Middle frontal gyrus (tissue), 1 donor: Measurements from ENCODE around the gene VAT1.
"Not testable (repeated sequence)": the region's sequence is repeated elsewhere in the genome, so short reads cannot be mapped to it uniquely, and the experiment has no call there.

ENCODE experiments used
- DNase-seq: peaks from one replicate; pipeline ENCODE4 v3.0.0-alpha.2; 2015; ENCODE audit warnings: low spot score; ENCODE audit errors: extremely low spot score

The VAT1 gene

GRCh38 chr17:43021741-43022512 lies at the start of gene VAT1:
Gene VAT1 (minus strand): TSS chr17:43022385. CDS start chr17:43022322, 63 bp downstream.
- peak; percentile 36 for DNase-seq

DNA sequence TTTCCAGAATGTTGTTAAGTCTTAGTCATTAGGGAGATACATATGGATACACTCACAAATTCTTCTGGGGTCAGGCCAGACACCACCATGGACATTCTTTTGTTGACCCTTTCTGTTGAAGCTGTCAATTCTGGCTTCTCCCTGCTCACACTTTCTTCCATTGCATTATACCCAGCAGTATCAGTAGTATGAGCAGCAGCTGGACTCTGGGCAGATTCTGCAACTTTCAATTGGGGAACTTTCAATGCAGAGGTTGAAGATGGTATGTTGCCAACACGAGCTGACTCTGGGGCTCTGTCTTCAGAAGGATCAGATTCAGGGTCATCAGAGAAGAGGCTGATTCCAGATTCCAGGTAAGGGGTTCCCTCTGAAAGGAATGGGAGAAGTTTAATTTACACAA lies 48.7 kb upstream of the VAT1 start:
- no peak for DNase-seq

DNA sequence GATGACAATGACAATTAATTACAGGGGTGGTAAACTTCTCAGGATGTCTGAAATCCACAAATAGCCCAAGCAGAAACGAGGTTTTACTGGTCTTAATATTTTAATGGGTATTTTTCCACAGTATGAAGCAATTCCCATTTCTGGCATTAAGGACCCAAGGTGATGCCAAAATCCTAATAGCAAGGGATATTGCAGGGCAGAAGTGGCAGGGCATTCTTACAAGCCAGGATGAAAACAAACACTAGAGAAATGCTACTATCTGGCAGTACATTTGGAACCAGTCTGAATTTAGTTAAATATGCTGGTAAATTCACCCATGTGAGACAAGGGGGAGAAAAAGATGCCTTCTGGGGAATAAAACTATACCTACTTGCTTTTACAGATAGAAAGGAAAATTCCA lies 48.1 kb upstream of the VAT1 start:
- no peak for DNase-seq

- no peak for DNase-seq
These were observed 47.2 kb upstream of the VAT1 start for GRCh38 chr17:43069368-43069898.

- DNase-seq, result no peak
These were observed 46.6 kb upstream of the VAT1 start for GRCh38 chr17:43068570-43069367.

- DNase-seq, result no peak
These were observed 40.9 kb upstream of the VAT1 start for GRCh38 chr17:43062984-43063638.

DNA sequence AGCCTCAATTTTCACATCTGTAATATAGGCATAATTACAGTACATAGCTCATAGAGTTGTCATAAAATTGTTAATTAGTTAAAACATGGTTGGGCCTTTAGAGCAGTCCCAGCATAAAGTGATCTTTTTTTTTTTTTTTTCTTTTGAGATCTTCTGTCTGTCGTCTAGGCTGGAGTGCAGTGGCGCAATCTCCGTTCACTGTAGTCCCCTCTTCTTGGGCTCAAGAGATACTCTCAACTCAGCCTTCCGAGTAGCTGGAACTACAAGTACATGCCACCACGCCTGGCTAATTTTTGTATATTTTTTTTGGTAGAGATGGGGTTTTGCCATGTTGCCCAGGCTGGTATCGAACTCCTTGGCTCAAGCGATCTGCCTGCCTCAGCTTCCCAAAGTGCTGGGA lies 33.9 kb upstream of the VAT1 start:
- DNase-seq, result no peak

DNA sequence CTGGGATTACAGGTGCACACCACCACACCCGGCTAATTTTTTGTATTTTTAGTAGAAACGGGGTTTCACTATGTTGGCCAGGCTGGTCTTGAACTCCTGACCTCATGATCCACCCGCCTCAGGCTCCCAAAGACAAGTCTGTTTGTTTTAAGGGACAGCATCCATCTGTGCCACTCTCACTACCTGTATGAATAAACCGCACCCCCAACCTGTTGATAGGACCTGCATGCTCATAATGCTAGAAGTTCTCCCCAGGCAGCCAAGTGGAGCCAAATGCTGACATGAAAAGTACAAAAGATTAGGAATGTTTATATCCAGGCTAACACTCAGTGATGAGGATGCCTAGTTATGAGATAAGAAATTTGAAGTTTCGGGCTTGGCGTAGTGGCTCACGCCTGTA lies 30.8 kb upstream of the VAT1 start:
- DNase-seq, result not testable (repeated sequence)

- no peak for DNase-seq
These were observed 29.8 kb upstream of the VAT1 start for GRCh38 chr17:43051969-43052368.

GRCh38 chr17:43044024-43044423 lies 21.8 kb upstream of the VAT1 start:
- DNase-seq, result no peak

GRCh38 chr17:43043307-43043706 lies 21.1 kb upstream of the VAT1 start:
- DNase-seq, result no peak

DNA sequence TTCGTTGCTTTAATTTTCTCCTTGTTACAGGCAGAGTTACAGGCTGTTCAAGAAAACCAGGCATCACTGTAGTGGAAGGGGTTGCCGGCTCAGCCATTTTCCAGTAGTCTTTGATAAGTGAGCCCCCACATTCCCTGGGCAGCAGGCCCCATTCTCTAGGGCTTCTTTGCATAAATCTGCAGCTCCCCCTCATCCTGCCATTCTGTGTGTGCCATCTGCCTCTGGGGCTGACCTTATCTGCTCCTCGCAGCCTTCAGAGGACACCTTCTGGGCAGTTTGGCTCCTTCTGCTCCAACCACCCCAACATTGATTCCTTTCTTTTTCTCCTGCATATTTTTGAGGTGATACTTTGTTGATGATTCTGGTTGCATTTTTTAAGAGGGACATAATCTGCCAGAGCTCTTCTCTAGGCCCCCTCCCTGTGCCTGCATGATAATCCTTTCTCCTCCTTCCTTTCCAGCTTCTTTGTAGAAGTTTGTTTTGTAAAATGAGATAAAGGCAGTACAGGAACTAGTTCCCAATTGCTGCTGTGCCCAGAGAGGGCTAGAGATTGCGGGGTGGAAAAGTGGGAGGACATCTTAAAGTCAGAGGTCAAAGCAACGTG lies 19.9 kb upstream of the VAT1 start:
- DNase-seq, result no peak

GRCh38 chr17:43040655-43041054 lies 18.5 kb upstream of the VAT1 start:
- no peak for DNase-seq

GRCh38 chr17:43039646-43040045 lies 17.5 kb upstream of the VAT1 start:
- DNase-seq, result no peak

DNA sequence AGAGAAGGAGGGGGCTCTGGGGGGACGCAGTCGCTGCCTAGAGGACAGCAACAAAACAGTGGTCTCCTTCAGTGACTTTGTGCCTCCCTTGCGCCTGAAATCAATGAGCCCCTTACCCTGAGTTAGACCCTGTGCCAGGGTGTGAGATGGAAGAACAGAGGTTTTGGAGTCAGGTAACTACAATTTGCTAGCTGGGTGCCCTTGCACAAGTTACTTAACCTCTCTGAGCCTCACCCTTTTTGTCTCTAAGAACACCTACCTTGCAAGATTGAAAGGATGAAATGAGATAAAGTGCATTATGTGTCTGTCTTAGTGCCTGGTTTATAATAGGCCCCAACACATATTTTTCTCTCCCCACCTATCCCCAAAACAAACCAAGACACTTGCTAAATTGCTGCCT lies 12.7 kb upstream of the VAT1 start:
- no peak for DNase-seq

DNA sequence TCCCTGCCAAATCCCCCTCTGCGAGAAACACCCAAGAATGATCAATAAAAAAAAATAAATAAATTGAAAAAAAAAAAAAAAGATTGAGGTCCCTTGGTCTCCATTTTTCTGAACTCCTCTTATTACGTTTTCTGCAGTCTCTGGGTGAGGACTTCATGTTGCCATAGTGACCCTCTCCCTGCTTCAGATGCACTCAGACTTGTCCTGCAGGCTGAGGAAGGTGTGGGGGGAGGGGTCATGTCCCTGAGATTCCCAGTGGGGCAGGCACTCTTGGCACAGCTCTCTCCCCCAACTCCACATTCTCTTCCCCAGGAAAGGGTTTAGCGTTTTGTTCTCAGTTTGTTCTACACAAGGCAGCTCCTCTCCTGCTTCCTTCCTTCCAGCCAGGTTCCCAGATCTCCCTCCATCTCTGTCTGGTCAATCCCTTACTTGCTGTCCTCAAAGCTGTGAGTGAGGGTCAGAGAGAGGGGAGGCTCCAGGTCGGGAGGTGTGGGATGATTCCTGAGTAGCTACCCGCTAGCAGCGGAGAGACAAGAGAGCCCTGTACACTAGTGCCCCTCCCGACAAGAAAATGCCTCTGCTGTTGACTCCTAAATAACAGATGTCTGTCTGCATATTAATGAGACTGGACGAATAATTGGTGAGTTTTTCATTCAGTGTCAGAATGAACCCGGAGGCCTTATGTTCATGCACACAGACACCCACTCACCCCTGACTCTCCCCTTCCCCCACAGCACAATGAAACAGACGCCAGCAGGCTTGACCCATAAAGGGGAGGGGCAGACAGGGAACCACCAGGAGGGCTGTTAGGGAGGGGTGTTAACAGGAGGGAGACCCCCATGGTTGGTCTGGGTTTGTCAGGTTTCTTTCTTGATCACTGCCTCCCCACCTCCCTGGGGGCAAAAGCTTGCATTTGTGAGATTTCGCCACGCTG lies 12.0 kb upstream of the VAT1 start:
- DNase-seq, result no peak

DNA sequence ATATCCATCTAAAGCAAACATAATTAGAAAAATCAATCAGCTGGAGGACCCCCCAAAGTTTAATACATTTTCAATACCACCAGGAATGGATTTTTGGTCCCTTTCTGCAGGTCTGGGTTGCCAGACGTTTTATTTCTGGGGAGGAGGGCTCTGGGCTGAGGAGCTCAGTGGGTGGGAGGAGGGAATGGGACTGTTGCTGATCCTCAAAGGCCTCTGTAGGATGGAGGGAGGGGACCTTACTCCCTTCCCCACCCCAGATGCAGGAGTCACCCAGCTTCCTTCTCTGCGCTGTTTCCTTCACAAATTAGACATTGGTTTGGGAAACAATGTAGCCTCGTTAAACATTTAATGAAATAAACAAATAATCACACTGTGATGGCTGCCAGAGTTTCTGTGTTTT lies 9.5 kb upstream of the VAT1 start:
- no peak for DNase-seq

GRCh38 chr17:43030137-43030767 lies 8.1 kb upstream of the VAT1 start:
- no peak for DNase-seq

DNA sequence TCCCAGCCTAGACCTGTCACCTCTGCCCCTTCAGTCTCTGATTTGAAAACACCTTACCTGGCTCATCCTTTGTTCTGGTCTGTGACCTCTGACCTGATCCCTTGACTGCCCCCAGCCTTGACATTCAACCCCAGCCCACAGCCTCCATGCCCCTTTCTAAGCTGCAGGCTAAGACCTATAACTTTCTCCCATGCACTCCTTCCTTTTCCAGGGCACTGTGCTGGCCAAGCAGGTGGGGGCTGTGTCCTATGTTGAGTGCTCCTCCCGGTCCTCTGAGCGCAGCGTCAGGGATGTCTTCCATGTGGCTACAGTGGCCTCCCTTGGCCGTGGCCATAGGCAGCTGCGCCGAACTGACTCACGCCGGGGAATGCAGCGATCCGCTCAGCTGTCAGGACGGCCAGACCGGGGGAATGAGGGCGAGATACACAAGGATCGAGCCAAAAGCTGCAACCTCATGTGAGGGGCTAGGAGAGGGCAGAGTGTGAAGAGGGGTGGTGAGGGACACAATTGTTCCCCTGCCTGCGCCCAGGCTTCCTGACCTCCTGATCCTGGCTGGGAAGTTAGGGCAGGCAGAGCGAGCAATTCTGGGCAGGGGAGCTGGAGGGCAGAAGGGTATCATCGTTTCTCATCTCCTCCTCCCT lies 6.2 kb upstream of the VAT1 start:
- DNase-seq, result no peak
